Neural crest cell (in vitro differentiated cells): Measurements from ENCODE around the gene RABGAP1L. TPM values are rescaled to one million over a fixed set of nuclear protein-coding genes. Genes with fewer than 3 reads are reported as not detected.

Experiments
- DNase-seq: peaks from one replicate; pipeline ENCODE4 v3.0.0; 2021; ENCODE audit warnings: low read depth, mixed read lengths, low spot score
- H3K27ac Mint-ChIP-seq: one replicate; pipeline ENCODE4 v1.8.0; 2021; ENCODE audit warnings: mild to moderate bottlenecking, mixed read lengths; ENCODE audit not compliant: unreplicated experiment
- H3K27me3 Mint-ChIP-seq: 2 replicates; pipeline ENCODE4 v1.8.0; 2021; ENCODE audit warnings: low read depth, mild to moderate bottlenecking, mixed read lengths
- H3K36me3 Mint-ChIP-seq: 2 replicates; pipeline ENCODE4 v1.8.0; 2021; ENCODE audit warnings: low read depth, mild to moderate bottlenecking, mixed read lengths
- H3K4me1 Mint-ChIP-seq: 2 replicates; pipeline ENCODE4 v1.8.0; 2021; ENCODE audit warnings: mixed read lengths
- H3K4me3 Mint-ChIP-seq: one replicate; pipeline ENCODE4 v1.8.0; 2021; ENCODE audit warnings: mild to moderate bottlenecking, mixed read lengths
- H3K9me3 Mint-ChIP-seq: 2 replicates; pipeline ENCODE4 v1.8.0; 2021; ENCODE audit warnings: mixed read lengths
- CTCF ChIP-seq: fragments of 200-600 bp; sonication (generic); conservative IDR thresholded peaks from 2 replicates; pipeline ENCODE4 v1.5.0; 2021; ENCODE audit warnings: antibody characterized with exemption, mild to moderate bottlenecking
- total RNA-seq: library from RNA; stranded (reverse); gene quantifications from 2 replicates; pipeline ENCODE4 v1.2.1, GENCODE V29; 2021

The RABGAP1L gene
- total RNA-seq, 1 donor from 2014 or later: 25.6 TPM

- Mint-ChIP-seq H3K9me3 (no peaks in the 10 kb centered on the region), H3K27ac (no peak overlapping the region), H3K27me3 (no peaks in the 10 kb centered on the region), H3K4me1 (peaks cover 13% of the 10 kb centered on the region), H3K4me3 (no peak overlapping the region), H3K36me3 (no peaks in the 10 kb centered on the region)
- TF ChIP-seq CTCF: no peak
- DNase-seq: no peak
These were observed 776.8 kb downstream of the RABGAP1L start for GRCh38 chr1:174935961-174936727.

GRCh38 chr1:174938281-174939007 is 779.1 kb downstream of the RABGAP1L start:
- no peak for DNase-seq
- Mint-ChIP-seq H3K4me1 (peaks cover 4% of the 10 kb centered on the region), H3K27ac (no peak overlapping the region), H3K4me3 (no peak overlapping the region), H3K27me3 (no peaks in the 10 kb centered on the region), H3K9me3 (no peaks in the 10 kb centered on the region), H3K36me3 (no peaks in the 10 kb centered on the region)
- no peak for TF ChIP-seq CTCF

GRCh38 chr1:174939775-174940545 is 780.6 kb downstream of the RABGAP1L start:
- Mint-ChIP-seq H3K4me3 (no peak overlapping the region), H3K36me3 (no peaks in the 10 kb centered on the region), H3K4me1 (peaks cover 8% of the 10 kb centered on the region), H3K27me3 (no peaks in the 10 kb centered on the region), H3K9me3 (no peaks in the 10 kb centered on the region), H3K27ac (no peak overlapping the region)
- TF ChIP-seq CTCF: no peak
- no peak for DNase-seq

GRCh38 chr1:174940646-174941175 is 781.4 kb downstream of the RABGAP1L start:
- no peak for DNase-seq
- H3K27ac Mint-ChIP-seq: no peak overlapping the region
- H3K36me3 Mint-ChIP-seq: no peaks in the 10 kb centered on the region
- H3K4me1 Mint-ChIP-seq: peaks cover 9% of the 10 kb centered on the region
- H3K9me3 Mint-ChIP-seq: no peaks in the 10 kb centered on the region
- TF ChIP-seq CTCF: no peak
- H3K27me3 Mint-ChIP-seq: no peaks in the 10 kb centered on the region
- no peak overlapping the region for H3K4me3 Mint-ChIP-seq

- Mint-ChIP-seq H3K36me3 (no peaks in the 10 kb centered on the region), H3K9me3 (no peaks in the 10 kb centered on the region), H3K4me3 (no peak overlapping the region), H3K4me1 (peaks cover 9% of the 10 kb centered on the region), H3K27ac (no peak overlapping the region), H3K27me3 (no peaks in the 10 kb centered on the region)
- no peak for DNase-seq
- TF ChIP-seq CTCF: no peak
These were observed 783.4 kb downstream of the RABGAP1L start for GRCh38 chr1:174942547-174943255.
